Neuronal stem cell (in vitro differentiated cells): ENCODE data around the gene TSPO.

ENCODE experiments used
- DNase-seq: peaks from one replicate; pipeline ENCODE4 v3.0.0-alpha.2; 2013; ENCODE audit warnings: low spot score
- H2AFZ ChIP-seq: one replicate; pipeline ENCODE4 v1.6.1; 2013; ENCODE audit warnings: mild to moderate bottlenecking, low read length, inconsistent platforms
- H2AK5ac ChIP-seq: 2 replicates; pipeline ENCODE4 v1.6.1; 2013; ENCODE audit warnings: low read depth, mild to moderate bottlenecking, inconsistent platforms, low read length, moderate library complexity, mixed read lengths
- H2BK120ac ChIP-seq: 2 replicates; pipeline ENCODE4 v1.6.1; 2013; ENCODE audit warnings: low read depth, mild to moderate bottlenecking, inconsistent platforms, low read length, moderate library complexity, mixed read lengths
- H2BK12ac ChIP-seq: one replicate; pipeline ENCODE4 v1.6.1; 2013; ENCODE audit warnings: low read length, inconsistent platforms
- H2BK15ac ChIP-seq: 2 replicates; pipeline ENCODE4 v1.6.1; 2013; ENCODE audit warnings: mild to moderate bottlenecking, low read length, inconsistent platforms, mixed read lengths
- H2BK5ac ChIP-seq: one replicate; pipeline ENCODE4 v1.6.1; 2013; ENCODE audit warnings: inconsistent platforms, mild to moderate bottlenecking, low read length, moderate library complexity
- H3K14ac ChIP-seq: one replicate; pipeline ENCODE4 v1.6.1; 2013; ENCODE audit warnings: low read length, inconsistent platforms
- H3K18ac ChIP-seq: 2 replicates; pipeline ENCODE4 v1.6.1; 2013; ENCODE audit warnings: low read length, inconsistent platforms
- H3K23ac ChIP-seq: 2 replicates; pipeline ENCODE4 v1.6.1; 2013; ENCODE audit warnings: low read depth, mild to moderate bottlenecking, mixed read lengths, low read length, inconsistent platforms; ENCODE audit not compliant: poor library complexity
- H3K27ac ChIP-seq: replicated peaks from 3 replicates; pipeline ENCODE4 v1.5.1; 2013; ENCODE audit warnings: low read length, inconsistent platforms
- H3K27me3 ChIP-seq, 3 experiments: 2 replicates each; pipeline ENCODE4 v1.6.1; 2013; ENCODE audit warnings: low read length in 3 of 3, mild to moderate bottlenecking in 2 of 3, inconsistent platforms in 1 of 3, low read depth in 1 of 3, mixed read lengths in 1 of 3, moderate library complexity in 1 of 3; ENCODE audit not compliant: control insufficient read depth in 3 of 3, insufficient read depth in 3 of 3
- H3K36me3 ChIP-seq, 2 donors: replicated peaks in 1 of 2; 2 replicates each; pipeline ENCODE4 v1.6.1; 2013; ENCODE audit warnings: low read length in 2 of 2; ENCODE audit not compliant: control insufficient read depth in 2 of 2, insufficient read depth in 2 of 2
- H3K4ac ChIP-seq: 2 replicates; pipeline ENCODE4 v1.6.1; 2013; ENCODE audit warnings: inconsistent platforms, mild to moderate bottlenecking, low read length, moderate library complexity
- H3K4me1 ChIP-seq, 2 donors: 1 replicate in 1 of 2; 2 replicates in 1 of 2; pipeline ENCODE4 v1.6.1; 2013; ENCODE audit warnings: low read length in 2 of 2, low read depth in 1 of 2; ENCODE audit not compliant: control insufficient read depth in 2 of 2, insufficient read depth in 1 of 2
- H3K4me2 ChIP-seq: one replicate; pipeline ENCODE4 v1.6.1; 2013; ENCODE audit warnings: mild to moderate bottlenecking, low read length, inconsistent platforms; ENCODE audit not compliant: insufficient read depth, poor library complexity, severe bottlenecking
- H3K4me3 ChIP-seq, 2 donors: 2 replicates each; pipeline ENCODE4 v1.5.1; 2013; ENCODE audit warnings: low read length in 2 of 2, mild to moderate bottlenecking in 2 of 2, inconsistent platforms in 1 of 2, moderate library complexity in 1 of 2
- H3K79me1 ChIP-seq: one replicate; pipeline ENCODE4 v1.6.1; 2013; ENCODE audit warnings: low read depth, mild to moderate bottlenecking, inconsistent platforms, low read length, moderate library complexity
- H3K9ac ChIP-seq: one replicate; pipeline ENCODE4 v1.6.1; 2013; ENCODE audit warnings: mild to moderate bottlenecking, low read depth, low read length, inconsistent platforms; ENCODE audit not compliant: poor library complexity
- H3K9me3 ChIP-seq, 2 donors: replicated peaks in 1 of 2; 2 replicates each; pipeline versions ENCODE3 to v1.6.1; 2013; ENCODE audit warnings: low read length in 2 of 2, mild to moderate bottlenecking in 2 of 2, inconsistent platforms in 1 of 2, low read depth in 1 of 2, mixed read lengths in 1 of 2, moderate library complexity in 1 of 2; ENCODE audit not compliant: control insufficient read depth in 2 of 2, insufficient read depth in 1 of 2
- H4K8ac ChIP-seq: one replicate; pipeline ENCODE4 v1.6.1; 2013; ENCODE audit warnings: low read depth, mild to moderate bottlenecking, inconsistent platforms, low read length, moderate library complexity
- H4K91ac ChIP-seq: one replicate; pipeline ENCODE4 v1.6.1; 2013; ENCODE audit warnings: low read length, low read depth, mild to moderate bottlenecking, inconsistent platforms; ENCODE audit not compliant: poor library complexity
- WGBS, 2 donors: extraction: QIAGEN DNeasy Blood & Tissue Kit; methylation state at CpG; one replicate each; pipeline ENCODE4 v1.1.7; 2013; ENCODE audit warnings: missing lambda C conversion rate in 2 of 2, mixed read lengths in 1 of 2; ENCODE audit not compliant: insufficient read length in 2 of 2, insufficient replicate concordance in 1 of 2; ENCODE audit errors: extremely low coverage in 2 of 2; 5-methylcytosine and 5-hydroxymethylcytosine counted together

TSPO gene

DNA sequence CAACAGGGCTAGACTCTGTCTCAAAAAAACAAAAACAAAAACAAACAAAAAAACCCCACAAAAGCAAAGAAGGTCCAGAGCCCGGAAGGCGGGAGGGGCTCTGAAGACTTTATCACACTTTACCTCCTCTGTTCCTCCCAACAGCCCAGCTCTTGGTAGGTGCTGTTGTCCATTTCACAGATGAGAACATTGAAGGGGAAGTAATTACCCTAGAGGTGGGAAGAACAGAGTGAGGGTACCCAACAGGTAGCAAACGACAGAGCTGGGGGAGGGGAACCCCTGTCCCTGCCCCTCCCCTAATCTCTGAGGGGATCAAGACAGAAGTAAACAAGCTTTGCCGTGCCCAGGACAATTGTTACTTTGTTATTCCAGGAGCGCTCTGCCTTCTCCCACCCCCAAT is 41.8 kb upstream of the TSPO start:
- Histone ChIP-seq H3K4ac (no peak overlapping the region), H4K8ac (no peak overlapping the region), H2AK5ac (no peak overlapping the region), H3K4me3 (no peak overlapping the region), H3K36me3 (no peaks in the 10 kb centered on the region), H2BK5ac (no peak overlapping the region), H3K9me3 (no peaks in the 10 kb centered on the region), H3K4me2 (no peak overlapping the region), H3K9ac (no peak overlapping the region), H3K4me1 (peaks cover 7 to 11% of the 10 kb centered on the region in 2 donors), H2BK120ac (no peak overlapping the region), H2BK12ac (no peak overlapping the region), H3K27me3 (peaks cover 12 to 43% (median 37%) of the 10 kb centered on the region in 3 experiments), H3K27ac (no peak overlapping the region), H3K18ac (no peak overlapping the region), H2BK15ac (no peak overlapping the region), H3K23ac (no peak overlapping the region), H3K79me1 (no peaks in the 10 kb centered on the region), H3K14ac (no peak overlapping the region), H4K91ac (no peak overlapping the region), H2AFZ (no peak overlapping the region)
- no CpG with 5 or more reads among the region's 5 CpGs for WGBS, 2 donors
- no peak for DNase-seq

DNA sequence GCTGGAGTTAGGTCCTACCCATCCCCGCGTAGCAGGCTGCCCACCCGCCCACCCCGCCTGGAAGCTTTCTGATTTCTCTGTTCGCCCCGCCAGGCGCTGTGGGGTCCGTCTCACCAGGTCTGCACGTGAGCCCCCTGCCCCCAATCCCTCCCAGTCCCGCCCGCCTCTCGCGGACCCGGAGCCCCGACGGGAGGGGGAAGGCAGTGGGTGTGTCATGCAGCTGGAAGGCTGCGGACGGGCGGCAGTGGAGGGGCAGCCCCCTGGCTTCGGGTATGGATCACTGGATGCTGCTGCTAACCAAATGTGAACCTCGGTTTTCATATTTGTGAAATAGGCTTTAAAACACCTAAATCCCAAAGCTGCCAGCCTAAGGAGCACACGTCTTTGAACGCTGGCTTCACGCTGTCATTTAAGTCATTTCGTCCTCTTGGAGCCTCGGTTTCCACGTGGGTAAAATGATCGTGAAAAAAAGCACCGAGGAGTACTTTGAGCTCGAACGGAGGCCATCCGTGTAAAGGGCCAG is 41.4 kb upstream of the TSPO start:
- WGBS, 2 donors, result no CpG with 5 or more reads among the region's 32 CpGs
- Histone ChIP-seq H3K4me3 (peak overlapping the region; percentile 42 to 74), H4K8ac (no peak overlapping the region)

GRCh38 chr22:43110444-43110926 is 40.9 kb upstream of the TSPO start, which contains the start of gene BIK:
TSS of gene BIK (plus strand) at chr22:43110750. CDS start at chr22:43124023, 13,273 bp downstream.
- H3K9me3 ChIP-seq, result peaks cover 0 to 3% of the 10 kb centered on the region in 2 donors
- H3K18ac ChIP-seq, result peak within 1 kb of the TSS; percentile 90
- H2BK15ac ChIP-seq, result peak within 1 kb of the TSS; percentile 49
- no peaks in the 10 kb centered on the region for H3K36me3 ChIP-seq
- H2AK5ac ChIP-seq, result peak within 1 kb of the TSS; percentile 59
- H3K79me1 ChIP-seq, result no peaks in the 10 kb centered on the region
- H3K27me3 ChIP-seq, result peaks cover 12 to 46% (median 40%) of the 10 kb centered on the region in 3 experiments
- H3K27ac ChIP-seq, result no peak within 1 kb of the TSS
- H4K8ac ChIP-seq, result no peak within 1 kb of the TSS
- DNase-seq, result peak; percentile 56
- H2AFZ ChIP-seq, result peak within 1 kb of the TSS; percentile 90
- H3K9ac ChIP-seq, result peak within 1 kb of the TSS; percentile 72
- peak within 1 kb of the TSS; percentile 97 for H3K23ac ChIP-seq
- peak within 1 kb of the TSS; percentile 85 for H3K14ac ChIP-seq
- no peak within 1 kb of the TSS for H3K4ac ChIP-seq
- peak within 1 kb of the TSS; percentile 12 for H4K91ac ChIP-seq
- peak within 1 kb of the TSS; percentile 61 for H2BK120ac ChIP-seq
- WGBS, 2 donors, result no CpG with 5 or more reads among the region's 49 CpGs
- H3K4me1 ChIP-seq, result peaks cover 7 to 11% of the 10 kb centered on the region in 2 donors
- H3K4me2 ChIP-seq, result peak within 1 kb of the TSS; percentile 93
- peak within 1 kb of the TSS; percentile 42 to 83 for H3K4me3 ChIP-seq
- peak within 1 kb of the TSS; percentile 30 for H2BK12ac ChIP-seq
- no peak within 1 kb of the TSS for H2BK5ac ChIP-seq

More for the DNA sequence above, 41.4 kb upstream of the TSPO start:
- Histone ChIP-seq H3K9ac (no peak overlapping the region), H3K79me1 (no peaks in the 10 kb centered on the region), H2AK5ac (no peak overlapping the region), H2BK120ac (no peak overlapping the region), H3K23ac (no peak overlapping the region), H4K91ac (no peak overlapping the region), H2AFZ (peak overlapping the region; percentile 90), H2BK15ac (no peak overlapping the region), H3K18ac (peak overlapping the region; percentile 90), H3K4me2 (peak overlapping the region; percentile 93), H3K14ac (peak overlapping the region; percentile 85), H3K27ac (no peak overlapping the region), H3K27me3 (peaks cover 12 to 46% (median 40%) of the 10 kb centered on the region in 3 experiments), H3K9me3 (peaks cover 0 to 3% of the 10 kb centered on the region in 2 donors), H3K4ac (no peak overlapping the region), H2BK12ac (no peak overlapping the region), H3K36me3 (no peaks in the 10 kb centered on the region), H2BK5ac (no peak overlapping the region), H3K4me1 (peaks cover 7 to 11% of the 10 kb centered on the region in 2 donors)
- DNase-seq, result no peak

DNA sequence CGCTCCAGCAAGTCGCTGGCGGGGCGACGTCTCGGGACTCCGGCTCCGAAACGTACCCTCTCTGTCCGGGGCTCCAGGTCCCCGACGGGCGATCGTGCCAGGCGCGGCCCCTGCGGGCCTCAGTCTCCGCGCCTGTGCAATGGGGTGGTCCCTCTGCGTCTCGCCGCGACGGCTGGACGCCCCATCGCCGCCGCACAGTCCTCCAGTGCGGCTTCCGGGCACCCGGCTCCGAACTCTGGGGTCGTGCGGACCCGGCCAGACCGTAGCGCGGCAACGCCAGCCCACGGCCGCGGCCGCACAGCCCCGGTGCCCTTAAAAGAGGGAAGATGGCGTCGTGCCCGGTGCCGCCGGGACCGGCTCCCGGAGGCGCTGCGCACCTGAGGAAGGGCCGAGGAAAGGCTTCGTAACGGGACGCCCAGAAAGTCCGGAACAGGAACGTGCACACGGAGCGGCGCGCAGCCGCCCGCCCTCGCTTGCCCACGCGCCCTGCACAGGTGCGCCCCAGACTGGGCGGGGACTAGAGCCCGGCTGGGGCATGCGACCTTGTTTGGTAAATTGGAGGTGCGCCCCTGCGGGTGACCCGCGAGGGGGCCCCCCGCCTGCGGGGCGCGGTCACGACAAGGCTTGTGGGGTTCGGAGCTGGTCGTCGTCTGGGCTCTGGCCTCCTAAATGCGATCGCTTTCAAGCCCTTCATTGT is 40.3 kb upstream of the TSPO start:
- peak overlapping the region; percentile 72 for H3K9ac ChIP-seq
- peaks cover 12 to 46% (median 40%) of the 10 kb centered on the region in 3 experiments for H3K27me3 ChIP-seq
- no peak overlapping the region for H4K8ac ChIP-seq
- peak overlapping the region; percentile 56 for H3K14ac ChIP-seq
- peak overlapping the region; percentile 93 for H3K4me2 ChIP-seq
- H3K36me3 ChIP-seq, result no peaks in the 10 kb centered on the region
- no CpG with 5 or more reads among the region's 86 CpGs for WGBS, 2 donors
- no peaks in the 10 kb centered on the region for H3K79me1 ChIP-seq
- peak overlapping the region; percentile 90 for H2AFZ ChIP-seq
- no peak overlapping the region for H2BK5ac ChIP-seq
- H2AK5ac ChIP-seq, result peak overlapping the region; percentile 59
- H3K18ac ChIP-seq, result peak overlapping the region; percentile 85
- H2BK120ac ChIP-seq, result peak overlapping the region; percentile 61
- H3K4me1 ChIP-seq, result peaks cover 7 to 11% of the 10 kb centered on the region in 2 donors
- H3K9me3 ChIP-seq, result peaks cover 0 to 3% of the 10 kb centered on the region in 2 donors
- DNase-seq, result no peak
- no peak overlapping the region for H3K27ac ChIP-seq
- H3K4ac ChIP-seq, result no peak overlapping the region
- H3K4me3 ChIP-seq, result peak overlapping the region; percentile 42 to 83
- peak overlapping the region; percentile 12 for H4K91ac ChIP-seq
- peak overlapping the region; percentile 30 for H2BK12ac ChIP-seq
- peak overlapping the region; percentile 49 for H2BK15ac ChIP-seq
- H3K23ac ChIP-seq, result peak overlapping the region; percentile 97
